ENCODE measurements around the gene BMF. TPM values are rescaled to one million over a fixed set of nuclear protein-coding genes. Genes with fewer than 3 reads are reported as not detected.

The BMF gene
- total RNA-seq, 4 donors from 2014 or later: 31.9 to 49.3 (median 37.2) TPM

- no peak for DNase-seq
- no peaks in the 10 kb centered on the region for H3K9me3 ChIP-seq
- WGBS, 2 donors: 80 to 86% methylated on average over 8 of the region's 9 CpGs
- H3K4me1 ChIP-seq: peaks cover 81 to 100% of the 10 kb centered on the region in 2 donors
- intact Hi-C loops (cut with DNase I): no loop called here
- H3K27me3 ChIP-seq: no peaks in the 10 kb centered on the region
- H3K36me3 ChIP-seq: peaks cover 8 to 12% of the 10 kb centered on the region in 2 donors
- H3K27ac ChIP-seq: peak overlapping the region in 2 of 3 donors; percentile 89 to 92
- H3K4me3 ChIP-seq (replicated peaks in 1 of 3): no peak overlapping the region
- TF ChIP-seq CTCF (IDR thresholded peaks at IDR 0.05): no peak
- TF ChIP-seq POLR2A (IDR thresholded peaks at IDR 0.05): no peak
Measured at GRCh38 chr15:40095371-40096093, 13.1 kb downstream of the BMF start.

- H3K9me3 ChIP-seq: no peaks in the 10 kb centered on the region
- intact Hi-C loops (cut with DNase I): loop anchor here (5.0 kb wide), 1 partner anchor 42 kb away; no protein-coding TSS in a partner anchor
- peak overlapping the region in 2 of 3 donors; percentile 89 to 92 for H3K27ac ChIP-seq
- no peak for DNase-seq
- no peak for TF ChIP-seq CTCF (IDR thresholded peaks at IDR 0.05)
- no peak for TF ChIP-seq POLR2A (IDR thresholded peaks at IDR 0.05)
- H3K4me3 ChIP-seq (replicated peaks in 1 of 3): no peak overlapping the region
- H3K36me3 ChIP-seq: peaks cover 8 to 18% of the 10 kb centered on the region in 2 donors
- H3K27me3 ChIP-seq: no peaks in the 10 kb centered on the region
- peaks cover 76 to 100% of the 10 kb centered on the region in 2 donors for H3K4me1 ChIP-seq
- WGBS, 2 donors: 100% methylated on average over 3 to 4 of the region's 4 CpGs
Measured at GRCh38 chr15:40094156-40094555, 14.5 kb downstream of the BMF start.

GRCh38 chr15:40092979-40093869, 15.5 kb downstream of the BMF start:
- DNase-seq: no peak
- Histone ChIP-seq H3K4me1 (peaks cover 76 to 100% of the 10 kb centered on the region in 2 donors), H3K36me3 (peaks cover 8 to 18% of the 10 kb centered on the region in 2 donors), H3K4me3 (replicated peaks in 1 of 3) (no peak overlapping the region), H3K27me3 (no peaks in the 10 kb centered on the region), H3K27ac (peak overlapping the region; percentile 76 to 92 (median 89)), H3K9me3 (no peaks in the 10 kb centered on the region)
- TF ChIP-seq POLR2A (IDR thresholded peaks at IDR 0.05) (peak in 1 of 2 donors; percentile 17), CTCF (IDR thresholded peaks at IDR 0.05) (no peak)
- WGBS, 2 donors: 58 to 69% methylated on average over 20 of the region's 20 CpGs
- intact Hi-C loops (cut with DNase I): loop anchor here (5.0 kb wide), 1 partner anchor 41 kb away; no protein-coding TSS in a partner anchor

- intact Hi-C loops (cut with DNase I): loop anchor here (5.0 kb wide), 1 partner anchor 40 kb away; no protein-coding TSS in a partner anchor
- H3K36me3 ChIP-seq: peaks cover 8 to 18% of the 10 kb centered on the region in 2 donors
- 11 to 16% methylated on average over 11 of the region's 11 CpGs for WGBS, 2 donors
- no peaks in the 10 kb centered on the region for H3K9me3 ChIP-seq
- H3K4me3 ChIP-seq (replicated peaks in 1 of 3): no peak overlapping the region
- H3K4me1 ChIP-seq: peaks cover 76 to 100% of the 10 kb centered on the region in 2 donors
- peak overlapping the region; percentile 76 to 92 (median 89) for H3K27ac ChIP-seq
- TF ChIP-seq POLR2A (IDR thresholded peaks at IDR 0.05) (peak in 1 of 2 donors; percentile 45), CTCF (IDR thresholded peaks at IDR 0.05) (no peak)
- peak; percentile 82 to 88 for DNase-seq
- no peaks in the 10 kb centered on the region for H3K27me3 ChIP-seq
Measured at GRCh38 chr15:40092256-40092978, 16.3 kb downstream of the BMF start.

Data from thyroid gland (tissue), 4 donors.